Left cardiac atrium (tissue), 4 donors: ENCODE measurements around the gene SUPT20H. TPM values are rescaled to one million over a fixed set of nuclear protein-coding genes. Genes with fewer than 3 reads are reported as not detected.

Experiments
- ATAC-seq, 2 donors: fragments of 200-7000 bp; cut with Tn5 transposase; one replicate each; pipeline ENCODE4 v1.9.1; 2020; ENCODE audit warnings: mild to moderate bottlenecking in 2 of 2, moderate library complexity in 2 of 2
- DNase-seq: peaks from one replicate; pipeline ENCODE4 v3.0.0-alpha.2; 2020
- intact Hi-C, 2 donors: fragments of 100-400 bp; cut with DNase I; formaldehyde crosslinking; loops; one replicate each; pipeline versions ENCODE4 v1.14.1 to v1.15.1; 2022 to 2023
- long read RNA-seq: library from polyadenylated mRNA; unstranded; transcript quantifications from one replicate; pipeline ENCODE4 v2.0.0, GENCODE V29; 2021
- total RNA-seq, 2 donors: library from RNA; stranded (reverse); fragmentation: NEBNext Ultra II Directional; extraction: Animal tissue kit (Norgen Biotek cat#: 25700); gene quantifications; one replicate each; pipeline ENCODE4 v1.2.1, GENCODE V29; 2021
- donor health status: DM: no; HTN: yes; CAD: no.
- donor health status: DM: no; HTN: yes; CAD: no; lungs with severe emphysema.
- donor health status: DM: yes; HTN: yes; CAD: no.
- donor health status: Dilated cardiomyopathy.

Gene SUPT20H
- 10 to 100 TPM; 26.9 to 28.1 TPM for total RNA-seq
- long read RNA-seq, transcript SUPT20H-201 (26 exons, 2,739 nt): major isoform, 8 of 30 reads
- long read RNA-seq, partial matches to known transcripts: 4 of 30 reads
- long read RNA-seq, other reads (novel, unspliced or antisense): 17 of 30 reads

DNA sequence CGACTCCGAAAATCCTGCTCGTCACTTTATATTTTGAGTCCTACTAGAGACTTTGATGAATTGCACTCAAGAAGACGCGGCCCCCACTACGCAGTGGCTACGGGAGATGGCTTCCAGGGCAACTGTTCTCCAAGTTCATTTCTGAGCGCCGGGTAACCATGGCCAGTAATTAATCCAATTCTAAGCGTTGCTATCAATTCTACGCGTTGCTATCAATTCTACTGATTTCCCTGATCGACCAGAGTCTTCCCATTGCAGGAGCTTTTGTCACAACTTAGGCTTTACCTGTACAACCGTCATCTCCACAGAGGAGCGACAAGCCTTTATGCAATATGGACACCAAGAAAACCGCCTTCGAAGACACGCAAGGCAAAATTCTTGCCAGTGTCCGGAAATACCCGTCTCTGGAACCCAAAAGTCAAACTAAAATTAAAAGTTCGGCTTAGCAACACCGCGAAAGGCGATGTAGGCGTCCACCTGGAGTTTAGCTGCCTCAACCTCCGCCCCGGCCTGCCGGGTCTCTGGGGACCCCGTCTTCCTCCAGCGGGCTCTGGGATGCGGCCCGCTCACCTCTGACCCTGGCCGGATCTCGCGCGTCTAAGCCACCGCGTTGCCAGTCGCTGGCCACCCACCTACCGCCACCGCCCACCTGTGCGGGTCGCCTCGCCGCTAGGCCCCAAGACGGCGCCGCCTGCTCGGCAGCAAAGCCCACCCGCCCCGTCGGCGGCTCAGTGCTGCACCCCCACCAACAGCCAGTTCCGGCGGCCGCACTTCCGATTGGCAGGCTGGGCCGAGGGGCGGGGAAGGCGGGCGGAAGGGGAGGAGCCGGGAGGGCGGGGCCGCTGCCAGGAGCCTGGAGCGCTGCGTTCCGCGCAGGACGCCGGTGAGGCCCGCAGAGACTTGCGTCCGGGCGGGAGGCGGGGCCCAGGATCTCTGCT lies at the start of gene SUPT20H:
Gene SUPT20H, minus strand, starts transcription at position 779 of the 938 bp plus-strand sequence. CDS start 8,198 bp downstream, outside the sequence.
- ATAC-seq: peak; percentile 100
- DNase-seq: peak; percentile 95
- intact Hi-C loops: no loop called here

- intact Hi-C loops: loop anchor here (1.0 to 2.0 kb wide), 2 partner anchors 494 kb away; no protein-coding TSS in a partner anchor
- no peak for DNase-seq
- ATAC-seq: peak; percentile 34 to 70
These were observed 49.7 kb upstream of the SUPT20H start for GRCh38 chr13:37109051-37109678.

DNA sequence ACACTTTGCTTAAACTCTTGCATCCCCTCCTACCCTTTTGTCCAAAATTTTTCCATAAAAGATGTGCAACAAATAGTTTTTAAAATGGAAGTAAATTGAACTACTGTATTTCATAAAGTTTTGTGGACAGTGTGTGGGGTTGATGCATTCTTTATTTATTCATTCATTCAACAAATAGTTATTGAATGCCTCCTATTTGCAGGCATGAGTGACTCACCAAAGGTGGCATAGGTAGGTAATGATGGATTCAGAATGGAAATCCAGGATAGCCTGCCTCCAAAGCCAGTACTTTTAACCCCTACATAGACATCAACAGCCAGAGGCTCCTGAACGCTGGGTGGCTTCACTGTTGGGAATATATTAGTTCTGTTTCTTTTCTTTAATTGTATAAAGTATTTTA lies 48.4 kb upstream of the SUPT20H start:
- intact Hi-C loops: loop anchor here in 1 of 2 donors (2.0 kb wide), 1 partner anchor 495 kb away; no protein-coding TSS in a partner anchor
- DNase-seq (no peak), ATAC-seq (no peak)

GRCh38 chr13:37107456-37107855 lies 48.0 kb upstream of the SUPT20H start:
- DNase-seq (no peak), ATAC-seq (no peak)
- intact Hi-C loops: no loop called here

GRCh38 chr13:37106642-37107041 lies 47.2 kb upstream of the SUPT20H start:
- ATAC-seq (no peak), DNase-seq (no peak)
- intact Hi-C loops: no loop called here

DNA sequence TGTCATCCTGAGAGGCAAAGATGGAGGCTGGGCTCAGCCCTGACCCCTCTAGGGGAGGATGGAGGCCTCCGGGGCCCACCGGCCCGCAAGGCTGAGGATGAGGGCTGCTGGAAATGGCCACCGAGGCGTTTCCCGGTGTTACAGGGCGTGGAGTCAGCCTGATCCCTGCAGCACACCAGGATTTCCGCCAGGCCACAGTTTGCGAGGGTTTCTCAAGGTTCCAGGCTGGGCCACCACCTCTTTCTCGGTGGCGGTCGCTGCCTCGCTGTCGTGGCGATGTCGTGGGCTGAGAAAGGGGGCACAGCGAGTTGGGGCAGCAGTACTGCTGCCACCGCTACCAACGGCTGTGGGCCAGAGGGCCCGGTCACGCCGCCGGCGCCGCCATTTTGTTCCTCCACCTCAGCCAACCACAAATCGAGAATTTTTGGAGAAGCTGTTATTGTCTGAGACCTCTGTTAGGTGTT lies 45.8 kb upstream of the SUPT20H start, which contains the start of gene CSNK1A1L:
Gene CSNK1A1L, minus strand, starts transcription at position 414 of the 464 bp plus-strand sequence. Its CDS starts 408 bp downstream, at position 6.
- DNase-seq: no peak
- no peak for ATAC-seq
- intact Hi-C loops: no loop called here

GRCh38 chr13:37102896-37103295 lies 43.4 kb upstream of the SUPT20H start:
- DNase-seq (no peak), ATAC-seq (no peak)
- intact Hi-C loops: no loop called here

- intact Hi-C loops: no loop called here
- ATAC-seq: no peak
- no peak for DNase-seq
These were observed 41.7 kb upstream of the SUPT20H start for GRCh38 chr13:37101201-37101600.

DNA sequence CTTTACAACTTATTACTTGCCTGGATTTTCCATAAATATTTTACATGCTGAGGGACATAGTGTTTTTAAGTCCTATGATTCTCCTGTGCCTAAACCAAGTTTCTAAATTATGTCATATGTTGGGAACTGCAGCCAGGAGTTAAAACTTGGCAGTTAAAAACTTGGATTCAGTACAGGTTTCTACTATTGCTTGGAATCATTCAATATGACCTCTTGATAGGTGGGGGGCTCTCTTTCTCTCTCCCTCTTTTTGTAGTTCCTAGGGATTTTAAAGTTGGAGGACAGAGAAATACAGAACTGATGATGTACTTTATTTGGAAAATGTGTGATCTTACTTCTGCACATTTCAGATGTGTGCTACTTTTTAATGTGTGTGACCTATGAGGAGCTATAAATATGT lies 41.2 kb upstream of the SUPT20H start:
- ATAC-seq: no peak

GRCh38 chr13:37097076-37097475 lies 37.6 kb upstream of the SUPT20H start:
- no peak for ATAC-seq
- DNase-seq: no peak
- intact Hi-C loops: no loop called here

More for the DNA sequence above, 41.2 kb upstream of the SUPT20H start:
- DNase-seq: no peak
- intact Hi-C loops: no loop called here

DNA sequence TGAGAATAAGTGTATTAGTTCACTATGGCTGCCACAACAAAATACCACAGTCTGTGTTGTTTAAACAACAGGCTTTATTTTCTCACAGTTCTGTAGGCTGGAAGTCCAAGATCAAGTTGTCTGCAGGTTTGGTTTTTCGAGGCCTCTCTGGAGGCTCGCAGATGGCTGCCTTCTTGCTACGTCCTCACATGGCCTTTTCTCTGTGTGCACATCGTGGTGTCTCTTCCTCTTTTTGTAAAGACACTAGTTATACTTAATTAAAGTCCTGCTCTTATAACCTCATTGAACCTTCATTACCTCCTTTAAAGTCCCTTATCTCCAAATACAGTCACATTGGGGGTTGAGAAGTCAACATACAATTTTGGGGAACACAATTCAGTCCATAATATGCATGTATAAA lies 35.4 kb upstream of the SUPT20H start:
- DNase-seq (no peak), ATAC-seq (no peak)
- intact Hi-C loops: no loop called here

- intact Hi-C loops: no loop called here
- ATAC-seq (no peak), DNase-seq (no peak)
These were observed 34.6 kb upstream of the SUPT20H start for GRCh38 chr13:37094099-37094498.

DNA sequence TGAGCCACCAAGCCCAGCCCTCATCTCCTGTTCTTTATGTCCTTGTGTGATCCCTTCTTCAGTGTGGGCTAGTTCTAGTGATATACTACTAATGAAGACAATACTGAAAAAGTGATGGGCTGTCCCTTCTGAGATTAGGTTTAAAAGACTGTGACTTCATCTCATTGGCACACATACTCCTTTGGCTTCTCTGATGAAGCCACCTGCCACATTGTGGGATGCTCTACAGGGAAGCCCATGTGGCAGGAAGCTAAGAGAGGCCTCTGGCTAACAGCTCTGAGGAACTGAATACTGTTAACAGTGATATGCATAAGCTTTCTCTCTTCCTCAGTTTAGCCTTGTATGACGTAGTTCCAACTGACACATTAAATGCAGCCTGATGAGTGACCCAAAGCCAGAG lies 32.3 kb upstream of the SUPT20H start:
- no peak for ATAC-seq
- no peak for DNase-seq

GRCh38 chr13:37090912-37091311 lies 31.4 kb upstream of the SUPT20H start:
- intact Hi-C loops: no loop called here
- DNase-seq: no peak
- no peak for ATAC-seq

More for the DNA sequence above, 32.3 kb upstream of the SUPT20H start:
- intact Hi-C loops: no loop called here

- no peak for ATAC-seq
- intact Hi-C loops: no loop called here
These were observed 30.0 kb upstream of the SUPT20H start for GRCh38 chr13:37089495-37089894.

GRCh38 chr13:37087486-37087885 lies 28.0 kb upstream of the SUPT20H start:
- intact Hi-C loops: no loop called here
- ATAC-seq (no peak), DNase-seq (no peak)

More at GRCh38 chr13:37089495-37089894, 30.0 kb upstream of the SUPT20H start:
- no peak for DNase-seq

- intact Hi-C loops: no loop called here
- DNase-seq: no peak
- ATAC-seq: no peak
These were observed 26.1 kb upstream of the SUPT20H start for GRCh38 chr13:37085606-37086005.

- ATAC-seq (no peak), DNase-seq (no peak)
- intact Hi-C loops: loop anchor here in 1 of 2 donors (10.0 kb wide), 1 partner anchor 528 kb away; no protein-coding TSS in a partner anchor
These were observed 17.3 kb upstream of the SUPT20H start for GRCh38 chr13:37076818-37077217.

- intact Hi-C loops: loop anchor here in 1 of 2 donors (10.0 kb wide), 1 partner anchor 530 kb away; no protein-coding TSS in a partner anchor
- no peak for DNase-seq
- no peak for ATAC-seq
These were observed 15.7 kb upstream of the SUPT20H start for GRCh38 chr13:37075164-37075563.
